Pulmonary artery endothelial cell (primary cell): Measurements from ENCODE around the gene NUDCD2. TPM values are rescaled to one million over a fixed set of nuclear protein-coding genes. Genes with fewer than 3 reads are reported as not detected.
A peak's percentile ranks its signal among the peaks of the same experiment; 100 is the strongest.
"Not testable (repeated sequence)": the region's sequence is repeated elsewhere in the genome, so short reads cannot be mapped to it uniquely, and the experiment has no call there.

Experiments
- DNase-seq: peaks from one replicate; pipeline ENCODE4 v3.0.0-alpha.2; 2011; ENCODE audit warnings: low read depth, low spot score
- total RNA-seq: library from RNA; depleted of rRNA; stranded (reverse); fragments of >200 nt; gene quantifications from 2 replicates; pipeline ENCODE4 v1.2.3, GENCODE V29; 2014

Gene NUDCD2
- total RNA-seq, 1 donor from 2014 or later, result 10.0 TPM

DNA sequence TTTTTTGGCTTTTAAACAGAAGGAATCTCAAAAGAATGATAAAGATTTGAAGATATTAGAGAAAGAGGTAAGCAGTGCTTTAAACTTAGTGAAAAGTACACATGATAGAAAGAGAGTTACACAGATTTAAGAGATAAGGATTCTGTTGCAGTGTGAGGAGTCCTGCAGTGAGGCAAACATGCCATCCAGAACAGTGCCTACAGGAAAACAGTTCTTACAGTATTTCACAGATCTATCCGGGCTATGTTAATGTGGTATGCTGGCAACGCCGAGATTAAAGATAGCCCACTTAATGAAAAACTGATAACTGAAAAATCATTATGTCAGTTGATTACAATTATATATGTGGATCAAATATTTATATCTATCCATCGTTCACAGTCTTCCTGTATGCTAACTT lies 7.8 kb upstream of the NUDCD2 start:
- DNase-seq, result no peak

DNA sequence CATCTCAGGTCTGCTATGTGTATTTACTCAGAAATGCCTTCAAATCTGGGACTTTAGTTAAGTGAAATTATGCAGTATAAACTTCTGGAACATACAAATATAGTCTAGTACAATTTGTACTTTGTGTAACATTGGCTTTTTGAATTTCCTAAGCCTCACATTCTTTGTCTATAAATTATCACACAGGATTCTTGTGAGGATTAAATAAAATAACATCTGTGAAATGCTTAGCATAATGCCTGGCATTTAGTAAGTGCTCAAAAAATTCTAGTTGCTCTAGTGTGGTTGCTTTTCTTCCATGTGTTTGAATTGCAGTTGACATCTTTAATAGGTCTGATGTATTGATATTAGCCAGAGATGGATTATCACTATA lies 3.1 kb upstream of the NUDCD2 start:
- no peak for DNase-seq

DNA sequence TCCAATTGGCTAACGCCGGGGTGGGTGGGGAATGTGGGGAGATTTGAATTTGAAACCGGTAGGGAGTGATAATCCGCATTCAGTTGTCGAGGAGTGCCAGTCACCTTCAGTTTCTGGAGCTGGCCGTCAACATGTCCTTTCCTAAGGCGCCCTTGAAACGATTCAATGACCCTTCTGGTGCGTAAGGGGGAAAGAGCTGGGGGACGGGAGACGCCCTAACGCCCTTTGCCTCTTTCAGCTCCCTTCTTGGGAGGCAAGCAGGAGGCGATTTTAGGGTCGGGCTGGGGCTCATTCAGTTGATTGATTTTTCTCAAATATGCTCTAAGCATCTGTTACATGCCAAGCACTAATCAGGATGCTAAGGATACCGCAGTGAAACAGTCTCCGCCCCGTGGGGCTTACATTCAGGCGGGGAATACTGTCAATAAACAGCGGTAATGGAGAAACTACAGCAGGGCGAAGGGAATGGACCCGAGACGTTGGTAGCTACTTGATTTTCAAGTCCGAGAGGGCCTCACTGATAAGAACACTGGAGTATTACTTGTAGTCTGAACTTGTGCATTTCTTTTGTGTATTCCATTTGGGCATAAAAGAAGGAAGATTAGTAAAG lies 765 bp upstream of the NUDCD2 start, which contains the start of gene HMMR:
Gene HMMR (plus strand): TSS at position 71 of the 610 bp plus-strand sequence. CDS start 61 bp downstream, at position 132.
- DNase-seq, result no peak

DNA sequence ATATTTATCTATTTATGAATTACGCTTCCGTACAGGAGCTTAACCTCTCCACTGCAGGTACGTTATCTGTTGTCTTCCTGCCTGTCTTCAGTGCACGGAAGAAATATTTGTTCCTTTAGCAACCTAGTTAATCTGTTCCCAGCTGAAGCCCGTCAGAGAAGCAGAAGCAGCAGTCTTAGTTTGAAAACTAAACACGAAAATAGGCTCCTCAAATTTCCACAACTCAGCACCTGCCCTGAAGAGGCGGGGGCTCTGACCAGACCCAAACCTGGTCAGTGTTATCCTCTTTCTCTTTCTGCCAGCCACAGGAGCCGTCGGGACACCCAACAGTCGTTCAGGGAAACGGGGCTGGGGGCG lies 462 bp downstream of the NUDCD2 start:
- no peak for DNase-seq

DNA sequence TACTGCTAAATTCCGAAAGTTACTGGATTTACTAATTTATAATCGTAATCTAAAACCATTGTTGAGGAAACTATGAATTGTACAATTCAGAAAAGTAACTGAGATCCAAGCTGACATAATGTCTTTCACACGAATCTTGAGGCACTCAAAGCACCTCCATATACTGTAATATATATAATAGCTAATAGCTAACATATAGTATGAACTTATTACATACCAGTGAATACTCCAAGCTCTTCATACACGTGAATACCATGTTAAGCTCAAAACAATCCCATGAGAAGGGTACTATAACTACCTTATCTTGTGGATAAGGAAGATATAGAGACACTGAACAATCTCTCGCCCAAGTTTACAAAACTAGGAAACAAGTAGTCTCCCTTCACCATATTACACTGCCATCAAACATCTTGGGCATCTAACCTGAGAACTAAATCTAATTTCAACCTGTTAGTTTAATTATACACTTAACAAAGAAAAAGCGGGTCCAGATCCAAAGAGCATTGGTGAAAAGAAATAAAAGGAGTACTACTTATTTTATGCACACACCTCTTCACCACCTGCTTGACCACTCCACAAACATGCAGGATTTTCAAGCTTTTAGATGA lies 1.0 kb downstream of the NUDCD2 start:
- DNase-seq, result no peak

DNA sequence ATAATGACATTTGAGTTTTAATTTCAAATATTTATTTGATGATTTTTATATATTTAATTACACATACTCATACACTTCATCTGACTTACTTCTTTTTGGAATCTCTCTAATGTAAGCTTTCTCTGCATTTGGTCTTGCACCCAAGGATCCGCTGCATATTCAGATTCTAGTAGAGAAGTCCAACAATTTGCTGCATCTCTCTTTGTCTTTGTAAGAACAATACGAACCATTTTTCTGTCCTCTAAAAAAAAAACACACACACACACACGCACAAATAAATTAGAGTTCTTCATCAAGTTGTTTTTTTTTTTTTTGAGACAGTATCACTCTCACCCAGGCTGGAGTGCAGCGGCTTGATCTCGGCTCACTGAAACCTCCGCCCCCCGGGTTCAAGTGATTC lies 3.1 kb downstream of the NUDCD2 start:
- DNase-seq, result no peak

DNA sequence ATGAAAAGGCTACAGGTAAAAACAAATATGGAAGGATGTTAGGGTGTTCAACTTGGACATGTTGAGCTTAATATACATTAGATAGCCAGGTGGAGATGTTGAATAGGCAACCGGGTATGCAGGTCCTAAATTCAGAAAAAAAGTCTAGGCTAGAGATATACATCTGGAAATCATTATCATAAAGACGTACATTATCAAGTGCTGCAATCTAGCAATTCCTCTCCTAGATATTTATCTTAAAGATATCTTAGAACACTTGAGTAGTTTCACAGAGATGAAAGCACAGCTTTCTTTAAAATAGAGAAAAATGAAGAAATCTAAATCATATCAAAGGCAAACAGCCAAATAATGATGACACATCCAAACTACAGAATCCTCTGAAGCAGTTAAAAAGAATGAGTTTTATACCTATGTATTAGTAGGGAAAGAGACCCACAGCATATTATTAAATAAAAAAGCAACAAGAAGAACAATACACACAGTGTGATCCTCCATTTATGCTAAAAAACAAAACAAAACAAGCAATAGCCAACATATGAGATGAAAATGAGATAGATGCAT lies 3.8 kb downstream of the NUDCD2 start:
- DNase-seq, result no peak

- not testable (repeated sequence) for DNase-seq
These were observed 4.5 kb downstream of the NUDCD2 start for GRCh38 chr5:163455406-163455805.

DNA sequence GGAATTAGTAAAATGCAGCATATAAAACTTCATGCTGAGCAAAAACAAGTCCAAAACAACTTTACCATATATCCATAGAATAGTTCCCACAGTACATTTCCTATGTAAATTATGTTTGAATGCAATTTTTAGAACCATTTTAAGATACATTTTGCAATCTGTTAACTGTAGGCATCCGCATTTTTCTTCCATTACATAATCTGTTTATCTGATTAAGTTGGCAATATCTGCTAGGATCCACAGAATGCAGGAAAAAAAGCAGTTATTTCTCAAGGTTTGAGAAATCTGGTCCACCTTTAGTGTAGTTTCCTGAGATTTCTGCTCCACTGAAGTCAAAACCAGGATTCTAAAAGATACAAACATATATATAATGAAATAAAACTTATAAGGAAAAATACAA lies 6.2 kb downstream of the NUDCD2 start:
- no peak for DNase-seq

GRCh38 chr5:163451489-163451888 lies 8.4 kb downstream of the NUDCD2 start:
- DNase-seq, result no peak

DNA sequence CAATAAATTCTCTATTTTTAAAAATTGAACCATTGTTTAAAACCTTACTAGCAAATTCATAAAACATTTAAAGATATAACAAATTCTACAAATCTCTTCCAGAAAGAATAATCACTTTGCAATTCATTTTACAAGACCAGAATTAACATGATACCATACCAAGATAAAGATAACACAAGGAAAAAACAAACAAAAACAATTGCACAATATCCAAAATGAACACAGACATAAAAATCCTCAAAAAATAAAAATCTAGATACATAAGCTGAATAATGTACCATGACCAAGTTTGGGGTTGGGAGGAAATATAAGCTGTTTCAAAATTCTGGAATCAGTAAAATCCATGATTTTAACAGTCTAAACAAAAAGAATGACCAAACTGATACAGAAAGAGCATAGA lies 11.4 kb downstream of the NUDCD2 start:
- DNase-seq, result no peak

DNA sequence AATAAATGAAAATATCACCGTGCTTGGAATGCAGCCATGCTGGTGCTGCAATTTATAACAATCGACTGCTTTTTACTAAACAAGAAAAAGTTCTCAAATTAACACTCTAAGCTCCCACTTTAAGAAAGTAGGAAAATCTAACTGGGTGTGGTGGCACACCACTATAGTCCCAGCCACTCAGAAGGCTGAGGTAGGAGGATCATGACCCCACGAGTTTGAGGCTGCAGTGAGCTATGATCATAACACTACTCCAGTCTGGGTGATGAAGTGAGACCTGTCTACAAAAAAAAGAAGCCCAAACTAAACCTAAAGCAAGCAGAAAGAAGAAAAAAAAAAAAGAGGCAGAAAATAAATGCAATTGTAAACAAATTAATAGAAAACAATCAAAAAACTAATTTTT lies 12.0 kb downstream of the NUDCD2 start:
- no peak for DNase-seq

- no peak for DNase-seq
These were observed 12.7 kb downstream of the NUDCD2 start for GRCh38 chr5:163447191-163447590.

- no peak for DNase-seq
These were observed 14.6 kb downstream of the NUDCD2 start for GRCh38 chr5:163445345-163445744.

- no peak for DNase-seq
These were observed 15.4 kb downstream of the NUDCD2 start for GRCh38 chr5:163444526-163444925.

DNA sequence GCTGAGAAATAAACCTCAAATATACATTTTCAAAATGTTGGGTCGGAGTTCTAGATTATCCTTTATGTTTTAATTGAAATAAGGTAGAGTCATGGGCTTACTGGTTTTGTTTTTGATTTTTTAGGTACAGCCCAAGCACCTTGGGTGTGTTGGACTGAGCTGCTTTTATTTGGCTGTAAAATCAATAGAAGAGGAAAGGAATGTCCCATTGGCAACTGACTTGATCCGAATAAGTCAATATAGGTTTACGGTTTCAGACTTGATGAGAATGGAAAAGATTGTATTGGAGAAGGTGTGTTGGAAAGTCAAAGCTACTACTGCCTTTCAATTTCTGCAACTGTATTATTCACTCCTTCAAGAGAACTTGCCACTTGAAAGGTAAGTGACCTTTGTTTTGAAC lies 18.9 kb downstream of the NUDCD2 start:
- no peak for DNase-seq

DNA sequence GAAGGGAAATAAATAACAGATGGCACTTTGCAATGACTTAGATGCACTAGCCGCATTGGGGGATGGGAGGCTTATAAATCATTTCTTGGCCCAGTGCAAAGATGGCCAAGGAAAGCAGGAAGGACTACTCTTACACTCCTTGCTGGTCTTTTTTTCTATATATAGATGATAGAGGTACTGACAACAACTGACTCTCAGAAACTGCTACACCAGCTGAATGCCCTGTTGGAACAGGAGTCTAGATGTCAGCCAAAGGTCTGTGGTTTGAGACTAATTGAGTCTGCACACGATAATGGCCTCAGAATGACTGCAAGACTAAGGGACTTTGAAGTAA lies 20.8 kb downstream of the NUDCD2 start:
- no peak for DNase-seq

DNA sequence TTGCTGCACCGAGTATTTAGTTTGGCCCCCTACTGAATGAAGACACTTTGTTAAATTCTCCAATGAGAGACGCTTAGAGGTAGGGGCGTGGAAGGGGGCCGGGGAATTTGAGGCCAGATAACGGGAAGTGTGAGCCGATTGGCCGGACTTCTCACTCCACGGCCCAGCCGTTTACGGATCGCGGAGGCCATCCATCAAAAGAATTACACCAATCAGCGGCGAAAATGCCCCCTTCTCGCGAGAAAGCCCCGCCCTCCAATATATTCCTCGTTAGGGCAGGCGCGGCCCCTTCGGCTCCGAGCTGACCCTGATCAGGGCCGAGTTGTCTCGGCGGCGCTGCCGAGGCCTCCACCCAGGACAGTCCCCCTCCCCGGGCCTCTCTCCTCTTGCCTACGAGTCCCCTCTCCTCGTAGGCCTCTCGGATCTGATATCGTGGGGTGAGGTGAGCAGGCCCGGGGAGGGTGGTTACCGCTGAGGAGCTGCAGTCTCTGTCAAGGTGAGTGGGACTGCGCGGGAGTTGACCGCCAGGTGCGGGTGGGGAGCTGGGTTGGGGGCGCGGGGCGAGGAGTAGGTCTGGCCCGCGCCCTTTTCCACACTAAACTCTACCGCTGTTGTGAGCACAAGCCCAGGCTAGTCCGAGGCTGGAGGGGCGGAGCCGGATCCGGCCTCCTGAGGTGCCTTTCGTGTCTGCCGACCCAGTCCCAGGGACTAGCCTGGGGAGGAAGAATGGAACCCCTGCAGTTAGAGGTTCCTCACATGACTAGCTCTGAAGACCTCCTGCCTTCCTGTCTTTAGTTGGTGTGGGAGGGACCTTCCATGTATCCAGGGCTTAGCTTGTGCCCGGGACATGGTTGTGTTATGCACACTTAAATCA lies 22.4 kb downstream of the NUDCD2 start, which contains the start of gene CCNG1:
Gene CCNG1 (plus strand): TSS at position 287 of the 874 bp plus-strand sequence. CDS start 1,662 bp downstream, outside the sequence.
- peak; percentile 88 for DNase-seq

DNA sequence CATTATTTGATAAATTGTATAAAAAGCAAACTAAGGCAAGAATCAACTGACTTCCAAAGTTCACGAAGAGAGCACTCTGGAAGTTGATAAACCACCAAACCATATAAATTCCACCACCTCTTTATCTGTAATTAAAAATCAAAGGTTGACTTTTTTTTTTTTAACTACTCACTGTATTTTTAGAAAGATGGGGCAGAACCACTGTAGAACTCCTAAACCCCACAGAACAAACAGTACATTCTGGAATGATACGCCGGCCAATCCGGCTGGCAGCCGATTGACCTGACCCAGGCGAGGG lies 22.9 kb downstream of the NUDCD2 start:
- no peak for DNase-seq

- DNase-seq, result no peak
These were observed 23.4 kb downstream of the NUDCD2 start for GRCh38 chr5:163436515-163436914.

DNA sequence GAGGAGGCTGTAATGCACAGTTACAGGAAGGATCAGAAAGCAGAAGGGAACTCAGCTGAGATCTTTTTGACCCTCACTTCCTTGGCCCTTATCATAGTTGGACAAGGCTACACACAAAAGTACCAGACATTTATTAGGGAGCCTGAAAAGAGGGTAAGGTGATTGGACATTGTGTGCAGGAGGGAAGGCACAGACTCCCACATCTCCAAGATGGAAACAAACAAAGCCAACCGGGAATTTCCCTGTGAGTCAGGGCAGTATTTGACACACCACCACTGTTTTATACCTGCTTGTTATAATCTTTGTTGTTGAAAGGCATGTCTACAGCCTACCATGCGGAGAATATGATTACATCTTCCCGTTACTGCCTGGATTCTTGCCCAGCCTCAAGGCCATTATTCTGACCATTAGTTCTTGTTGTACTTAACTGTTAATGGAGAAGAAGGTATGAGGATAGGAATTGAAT lies 25.5 kb downstream of the NUDCD2 start:
- peak; percentile 77 for DNase-seq

DNA sequence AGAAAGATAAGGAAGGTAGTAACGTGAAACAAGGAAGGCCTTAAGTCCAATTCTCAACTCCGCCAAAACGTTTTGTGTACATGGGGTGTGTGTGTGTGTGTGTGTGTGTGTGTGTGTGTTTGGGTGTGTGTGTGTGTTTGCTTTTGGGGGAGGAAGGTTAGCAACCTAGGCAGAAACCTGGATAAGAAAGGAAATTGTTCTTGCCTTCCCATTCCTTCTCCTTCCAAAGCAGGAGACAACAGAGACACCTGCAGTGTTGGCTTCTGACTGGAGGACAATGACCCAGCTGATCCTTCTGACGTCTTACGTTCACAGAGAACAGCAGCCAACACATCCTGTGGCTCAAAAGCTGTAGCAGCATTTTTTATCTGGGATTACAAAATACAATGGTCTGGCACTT lies 26.6 kb downstream of the NUDCD2 start:
- no peak for DNase-seq
